HuH-7 (cell line): Measurements from ENCODE around the gene GBF1.

ENCODE experiments used
- DNase-seq: peaks from one replicate; pipeline ENCODE4 v3.0.0; 2011; ENCODE audit warnings: low spot score

The GBF1 gene

GRCh38 chr10:102354451-102354850 is 109.1 kb downstream of the GBF1 start:
- DNase-seq = no peak

- no peak for DNase-seq
Observed at GRCh38 chr10:102358712-102359382, 113.5 kb downstream of the GBF1 start.

- no peak for DNase-seq
Observed at GRCh38 chr10:102367441-102367840, 122.1 kb downstream of the GBF1 start.

GRCh38 chr10:102368077-102368476 is 122.7 kb downstream of the GBF1 start:
- DNase-seq = no peak

- DNase-seq = no peak
Observed at GRCh38 chr10:102371295-102371694, 126.0 kb downstream of the GBF1 start.

- no peak for DNase-seq
Observed at GRCh38 chr10:102375250-102375649, 129.9 kb downstream of the GBF1 start.

- DNase-seq = no peak
Observed at GRCh38 chr10:102375867-102376266, 130.5 kb downstream of the GBF1 start.

- no peak for DNase-seq
Observed at GRCh38 chr10:102376901-102377300, 131.6 kb downstream of the GBF1 start.

GRCh38 chr10:102379383-102379782 is 134.1 kb downstream of the GBF1 start:
- DNase-seq = no peak

GRCh38 chr10:102381983-102382382 is 136.7 kb downstream of the GBF1 start:
- no peak for DNase-seq

- DNase-seq = no peak
Observed at GRCh38 chr10:102382871-102383270, 137.5 kb downstream of the GBF1 start.

- no peak for DNase-seq
Observed at GRCh38 chr10:102384053-102384452, 138.7 kb downstream of the GBF1 start.

- DNase-seq = peak; percentile 54
Observed at GRCh38 chr10:102384606-102385429, 139.5 kb downstream of the GBF1 start.

- DNase-seq = no peak
Observed at GRCh38 chr10:102389894-102390293, 144.6 kb downstream of the GBF1 start.

- no peak for DNase-seq
Observed at GRCh38 chr10:102392306-102392705, 147.0 kb downstream of the GBF1 start.

GRCh38 chr10:102393411-102394078 is 148.2 kb downstream of the GBF1 start:
- DNase-seq = peak; percentile 84

- DNase-seq = peak; percentile 97
Observed at GRCh38 chr10:102394079-102394800, 148.9 kb downstream of the GBF1 start.

- DNase-seq = no peak
Observed at GRCh38 chr10:102394801-102395399, 149.6 kb downstream of the GBF1 start.

- DNase-seq = peak; percentile 89
Observed at GRCh38 chr10:102395400-102396316, 150.3 kb downstream of the GBF1 start, which contains the start of gene NFKB2. TSS of gene NFKB2 (plus strand) at chr10:102395705. CDS start at chr10:102395960, 255 bp downstream.

GRCh38 chr10:102396317-102396650 is 151.0 kb downstream of the GBF1 start:
- DNase-seq = no peak

GRCh38 chr10:102396730-102397151 is 151.4 kb downstream of the GBF1 start:
- no peak for DNase-seq
